ENCODE data around the gene STAMBPL1. TPM values are rescaled to one million over a fixed set of nuclear protein-coding genes. Genes with fewer than 3 reads are reported as not detected.

STAMBPL1 gene
- total and polyA plus RNA-seq, 2 donors (not counting 1 experiment from before 2014, with no cell fraction given), result 45.6 to 72.5 TPM

GRCh38 chr10:88841316-88842111 lies 38.5 kb upstream of the STAMBPL1 start:
- no peak overlapping the region for H3K4me3 ChIP-seq (replicated peaks in 1 of 4; ENCODE audit: control extremely low read depth in 1 of 4, insufficient read depth in 1 of 4, low read depth in 3 of 4, low read length in 4 of 4)
- no peaks in the 10 kb centered on the region for H4K20me1 ChIP-seq (ENCODE audit: control insufficient read depth, extremely low read depth, insufficient read depth, low read length)
- H3K36me3 ChIP-seq (ENCODE audit: control insufficient read depth, insufficient read depth, low read length), result no peaks in the 10 kb centered on the region
- H3K4me2 ChIP-seq (ENCODE audit: extremely low read depth, insufficient read depth, low read length), result no peak overlapping the region
- no peaks in the 10 kb centered on the region for H3K4me1 ChIP-seq (ENCODE audit: control insufficient read depth, extremely low read depth, insufficient read depth, low read length)
- no peak overlapping the region for H3K9ac ChIP-seq (ENCODE audit: insufficient read depth, low read length)
- DNase-seq (ENCODE audit: low read depth in 2 of 2), result no peak
- H3K27me3 ChIP-seq (ENCODE audit: control insufficient read depth, insufficient read depth, low read length), result no peaks in the 10 kb centered on the region
- H3K9me3 ChIP-seq (ENCODE audit: control insufficient read depth, insufficient read depth, low read depth, low read length), result no peaks in the 10 kb centered on the region
- TF ChIP-seq EZH2 (IDR thresholded peaks at IDR 0.05; ENCODE audit: low read length, missing control alignments) (no peak), CTCF (conservative IDR thresholded peaks at IDR 0.05 in 1 of 2, IDR thresholded peaks at IDR 0.05 in 1 of 2; ENCODE audit: low read depth in 1 of 2, low read length in 2 of 2) (no peak)
- H3K27ac ChIP-seq (ENCODE audit: insufficient read depth, low read length), result no peak overlapping the region
- no peak overlapping the region for H2AFZ ChIP-seq (ENCODE audit: low read length)
- no peaks in the 10 kb centered on the region for H3K79me2 ChIP-seq (ENCODE audit: control insufficient read depth, insufficient read depth, low read length)

GRCh38 chr10:88843171-88843570 lies 36.9 kb upstream of the STAMBPL1 start:
- no peaks in the 10 kb centered on the region for H3K27me3 ChIP-seq (ENCODE audit: control insufficient read depth, insufficient read depth, low read length)
- H3K36me3 ChIP-seq (ENCODE audit: control insufficient read depth, insufficient read depth, low read length), result no peaks in the 10 kb centered on the region
- TF ChIP-seq CTCF (conservative IDR thresholded peaks at IDR 0.05 in 1 of 2, IDR thresholded peaks at IDR 0.05 in 1 of 2; ENCODE audit: low read depth in 1 of 2, low read length in 2 of 2) (no peak), EZH2 (IDR thresholded peaks at IDR 0.05; ENCODE audit: low read length, missing control alignments) (no peak)
- H2AFZ ChIP-seq (ENCODE audit: low read length), result no peak overlapping the region
- no peaks in the 10 kb centered on the region for H3K9me3 ChIP-seq (ENCODE audit: control insufficient read depth, insufficient read depth, low read depth, low read length)
- H3K79me2 ChIP-seq (ENCODE audit: control insufficient read depth, insufficient read depth, low read length), result no peaks in the 10 kb centered on the region
- no peaks in the 10 kb centered on the region for H4K20me1 ChIP-seq (ENCODE audit: control insufficient read depth, extremely low read depth, insufficient read depth, low read length)
- H3K27ac ChIP-seq (ENCODE audit: insufficient read depth, low read length), result no peak overlapping the region
- no peak overlapping the region for H3K4me2 ChIP-seq (ENCODE audit: extremely low read depth, insufficient read depth, low read length)
- no peaks in the 10 kb centered on the region for H3K4me1 ChIP-seq (ENCODE audit: control insufficient read depth, extremely low read depth, insufficient read depth, low read length)
- no peak for DNase-seq (ENCODE audit: low read depth in 2 of 2)
- no peak overlapping the region for H3K9ac ChIP-seq (ENCODE audit: insufficient read depth, low read length)
- H3K4me3 ChIP-seq (replicated peaks in 1 of 4; ENCODE audit: control extremely low read depth in 1 of 4, insufficient read depth in 1 of 4, low read depth in 3 of 4, low read length in 4 of 4), result no peak overlapping the region

- H3K4me2 ChIP-seq (ENCODE audit: extremely low read depth, insufficient read depth, low read length), result peak overlapping the region; percentile 64
- H3K4me1 ChIP-seq (ENCODE audit: control insufficient read depth, extremely low read depth, insufficient read depth, low read length), result peaks cover 2% of the 10 kb centered on the region
- no peaks in the 10 kb centered on the region for H4K20me1 ChIP-seq (ENCODE audit: control insufficient read depth, extremely low read depth, insufficient read depth, low read length)
- peak; percentile 83 to 88 for DNase-seq (ENCODE audit: low read depth in 2 of 2)
- no peaks in the 10 kb centered on the region for H3K36me3 ChIP-seq (ENCODE audit: control insufficient read depth, insufficient read depth, low read length)
- no peaks in the 10 kb centered on the region for H3K27me3 ChIP-seq (ENCODE audit: control insufficient read depth, insufficient read depth, low read length)
- TF ChIP-seq EZH2 (IDR thresholded peaks at IDR 0.05; ENCODE audit: low read length, missing control alignments), result no peak
- TF ChIP-seq CTCF (conservative IDR thresholded peaks at IDR 0.05 in 1 of 2, IDR thresholded peaks at IDR 0.05 in 1 of 2; ENCODE audit: low read depth in 1 of 2, low read length in 2 of 2), result no peak
- no peaks in the 10 kb centered on the region for H3K9me3 ChIP-seq (ENCODE audit: control insufficient read depth, insufficient read depth, low read depth, low read length)
- H3K9ac ChIP-seq (ENCODE audit: insufficient read depth, low read length), result no peak overlapping the region
- peak overlapping the region; percentile 35 for H3K27ac ChIP-seq (ENCODE audit: insufficient read depth, low read length)
- H3K79me2 ChIP-seq (ENCODE audit: control insufficient read depth, insufficient read depth, low read length), result no peaks in the 10 kb centered on the region
- no peak overlapping the region for H3K4me3 ChIP-seq (replicated peaks in 1 of 4; ENCODE audit: control extremely low read depth in 1 of 4, insufficient read depth in 1 of 4, low read depth in 3 of 4, low read length in 4 of 4)
- peak overlapping the region; percentile 19 for H2AFZ ChIP-seq (ENCODE audit: low read length)
Measured at GRCh38 chr10:88848499-88848898, 31.5 kb upstream of the STAMBPL1 start.
